CD4-positive, alpha-beta T cell (primary cell): ENCODE results near the gene TM4SF5. TPM values are rescaled to one million over a fixed set of nuclear protein-coding genes. Genes with fewer than 3 reads are reported as not detected.
A peak's percentile ranks its signal among the peaks of the same experiment; 100 is the strongest.

Experiments
- ATAC-seq: fragments of 200-7000 bp; cut with Tn5 transposase; one replicate; pipeline ENCODE4 v1.10.0; 2022; ENCODE audit warnings: mild to moderate bottlenecking; ENCODE audit not compliant: poor library complexity
- CTCF ChIA-PET: fragments of 350-600 bp; sonication (Branson Sonifier 250); formaldehyde crosslinking; loops from one replicate; lab custom pipeline; 2021; ENCODE audit warnings: antibody characterized with exemption, inconsistent platforms; lab: Charles Lee
- POLR2A ChIA-PET: fragments of 350-600 bp; sonication (Branson Sonifier 250); formaldehyde crosslinking; loops from one replicate; lab custom pipeline; 2021; ENCODE audit warnings: antibody characterized with exemption, inconsistent platforms; lab: Charles Lee
- DNase-seq, 14 experiments: peaks; one replicate each; pipeline ENCODE4 v3.0.0-alpha.2; 2013 to 2020; ENCODE audit warnings: mixed read lengths in 2 of 14
- H3K27ac ChIP-seq, 2 donors: one replicate each; pipeline versions ENCODE4 v1.5.1 to v1.7.0; 2013; ENCODE audit warnings: low read length in 2 of 2, low read depth in 1 of 2, mild to moderate bottlenecking in 1 of 2
- H3K27me3 ChIP-seq, 2 experiments: 1 replicate in 1 of 2; 2 replicates in 1 of 2; pipeline versions ENCODE4 v1.6.1 to v1.7.0; 2013; ENCODE audit warnings: low read length in 2 of 2, control low read depth in 1 of 2, mild to moderate bottlenecking in 1 of 2, moderate library complexity in 1 of 2; ENCODE audit not compliant: insufficient read depth in 2 of 2, control insufficient read depth in 1 of 2
- H3K36me3 ChIP-seq: one replicate; pipeline ENCODE4 v1.6.1; 2013; ENCODE audit warnings: low read length, control low read depth; ENCODE audit not compliant: insufficient read depth
- H3K4me1 ChIP-seq: one replicate; pipeline ENCODE4 v1.6.1; 2013; ENCODE audit warnings: low read length, control low read depth; ENCODE audit not compliant: insufficient read depth
- H3K4me3 ChIP-seq: one replicate; pipeline ENCODE4 v1.5.1; 2013; ENCODE audit warnings: mild to moderate bottlenecking, low read length, moderate library complexity
- H3K9me3 ChIP-seq, 2 experiments: 1 replicate in 1 of 2; 2 replicates in 1 of 2; pipeline versions ENCODE4 v1.6.1 to v1.7.0; 2013; ENCODE audit warnings: low read length in 2 of 2, mild to moderate bottlenecking in 2 of 2, control low read depth in 1 of 2, moderate library complexity in 1 of 2; ENCODE audit not compliant: control insufficient read depth in 1 of 2, insufficient read depth in 1 of 2
- H3K27ac Mint-ChIP-seq: one replicate; pipeline ENCODE4 v1.8.0; 2020; ENCODE audit warnings: mixed read lengths
- H3K27me3 Mint-ChIP-seq: one replicate; pipeline ENCODE4 v1.8.0; 2021; ENCODE audit warnings: mixed read lengths
- H3K36me3 Mint-ChIP-seq: one replicate; pipeline ENCODE4 v1.8.0; 2021; ENCODE audit warnings: low read depth, mixed read lengths
- H3K4me1 Mint-ChIP-seq: one replicate; pipeline ENCODE4 v1.8.0; 2021; ENCODE audit warnings: low read depth, mixed read lengths
- H3K4me3 Mint-ChIP-seq: one replicate; pipeline ENCODE4 v1.8.0; 2020; ENCODE audit warnings: mild to moderate bottlenecking, mixed read lengths
- H3K9me3 Mint-ChIP-seq: one replicate; pipeline ENCODE4 v1.8.0; 2020; ENCODE audit warnings: mixed read lengths
- intact Hi-C, 2 experiments: fragments of 100-400 bp; cut with DNase I in 1 of 2; cut with micrococcal nuclease in 1 of 2; formaldehyde crosslinking; loops; one replicate each; pipeline versions ENCODE4 v1.15.1 to v1.9.0; 2023 to 2025; cut with DNase I, micrococcal nuclease
- total RNA-seq, 174 experiments: library from RNA in 2 of 174; stranded (reverse) in 2 of 174; gene quantifications; one replicate each; pipeline ENCODE4 v1.2.3 and lab custom pipeline; 2021 to 2026
- TF ChIP-seq, protein P1 (sequence below): fragments of 200-600 bp; IDR thresholded peaks from one replicate; pipeline ENCODE4 v1.8.0; 2022; ENCODE audit warnings: antibody characterized with exemption, mild to moderate bottlenecking

Gene TM4SF5
- total RNA-seq, 2 experiments from 2014 or later = not detected

DNA sequence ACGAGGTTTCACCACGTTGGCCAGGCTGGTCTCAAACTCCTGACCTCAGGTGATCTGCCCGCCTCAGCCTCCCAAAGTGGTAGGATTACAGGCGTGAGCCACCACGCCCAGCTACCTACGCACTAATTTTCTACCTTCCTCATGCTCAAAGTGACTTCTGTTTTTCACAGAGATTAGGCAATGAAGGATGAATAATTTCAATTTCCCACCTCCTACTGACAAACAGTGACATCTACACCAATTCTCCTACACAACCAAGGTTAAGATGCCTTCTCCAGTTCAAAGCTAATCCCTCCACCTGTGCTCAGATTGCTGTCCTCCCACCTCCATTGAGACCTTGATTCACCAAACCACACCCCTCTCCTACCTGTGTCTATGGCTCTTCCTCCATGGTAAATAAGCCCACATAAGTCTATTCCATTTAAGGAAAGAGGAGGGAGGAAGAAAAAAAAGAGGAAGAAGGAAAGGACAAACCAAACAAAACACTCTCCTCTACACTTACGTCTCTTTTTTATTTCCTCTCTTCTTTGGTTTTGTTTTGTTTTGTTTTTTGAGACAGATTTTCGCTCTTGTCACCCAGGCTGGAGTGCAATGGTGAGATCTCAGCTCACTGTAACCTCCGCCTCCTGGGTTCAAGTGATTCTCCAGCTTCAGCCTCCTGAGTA is 45.9 kb upstream of the TM4SF5 start:
- DNase-seq (no peak), ATAC-seq (no peak)
- Histone ChIP-seq H3K4me1 (peaks cover 9% of the 10 kb centered on the region), H3K27ac (no peak overlapping the region), H3K9me3 (no peaks in the 10 kb centered on the region), H3K4me3 (no peak overlapping the region), H3K36me3 (peaks cover 8% of the 10 kb centered on the region), H3K27me3 (no peaks in the 10 kb centered on the region)
- peaks cover 11% of the 10 kb centered on the region for H3K4me1 Mint-ChIP-seq
- intact Hi-C loops = no loop called here
- no peaks in the 10 kb centered on the region for H3K27me3 Mint-ChIP-seq
- CTCF ChIA-PET = no interaction called here
- TF ChIP-seq, protein P1, sequence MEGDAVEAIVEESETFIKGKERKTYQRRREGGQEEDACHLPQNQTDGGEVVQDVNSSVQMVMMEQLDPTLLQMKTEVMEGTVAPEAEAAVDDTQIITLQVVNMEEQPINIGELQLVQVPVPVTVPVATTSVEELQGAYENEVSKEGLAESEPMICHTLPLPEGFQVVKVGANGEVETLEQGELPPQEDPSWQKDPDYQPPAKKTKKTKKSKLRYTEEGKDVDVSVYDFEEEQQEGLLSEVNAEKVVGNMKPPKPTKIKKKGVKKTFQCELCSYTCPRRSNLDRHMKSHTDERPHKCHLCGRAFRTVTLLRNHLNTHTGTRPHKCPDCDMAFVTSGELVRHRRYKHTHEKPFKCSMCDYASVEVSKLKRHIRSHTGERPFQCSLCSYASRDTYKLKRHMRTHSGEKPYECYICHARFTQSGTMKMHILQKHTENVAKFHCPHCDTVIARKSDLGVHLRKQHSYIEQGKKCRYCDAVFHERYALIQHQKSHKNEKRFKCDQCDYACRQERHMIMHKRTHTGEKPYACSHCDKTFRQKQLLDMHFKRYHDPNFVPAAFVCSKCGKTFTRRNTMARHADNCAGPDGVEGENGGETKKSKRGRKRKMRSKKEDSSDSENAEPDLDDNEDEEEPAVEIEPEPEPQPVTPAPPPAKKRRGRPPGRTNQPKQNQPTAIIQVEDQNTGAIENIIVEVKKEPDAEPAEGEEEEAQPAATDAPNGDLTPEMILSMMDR = no peak
- H3K36me3 Mint-ChIP-seq = peaks cover 13% of the 10 kb centered on the region
- H3K27ac Mint-ChIP-seq = no peak overlapping the region
- H3K4me3 Mint-ChIP-seq = no peak overlapping the region
- no peaks in the 10 kb centered on the region for H3K9me3 Mint-ChIP-seq
- POLR2A ChIA-PET = interaction anchor here (1.1 to 1.3 kb wide), 2 partner anchors 11 to 70 kb away, joined by 3 read pairs; partner anchors contain the start of gene PSMB6

DNA sequence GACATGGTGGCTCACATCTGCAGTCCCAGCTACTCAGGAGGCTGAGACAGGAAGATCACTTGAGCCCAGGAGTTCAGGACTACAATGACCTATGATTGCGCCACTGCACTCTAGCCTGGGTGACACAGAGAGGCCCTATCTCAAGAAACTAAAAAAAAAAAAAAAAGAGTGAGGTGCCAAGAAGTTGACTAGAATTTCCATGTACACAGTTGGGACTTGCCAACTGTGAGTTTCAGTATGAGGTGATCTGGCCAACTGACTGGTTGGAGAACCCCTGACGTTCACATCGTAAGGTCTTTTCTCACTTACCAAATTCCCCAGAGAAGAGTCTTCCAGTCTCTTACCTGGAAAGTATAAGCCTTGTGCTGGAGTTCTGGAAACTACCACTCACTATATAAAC is 43.6 kb upstream of the TM4SF5 start:
- H3K27me3 Mint-ChIP-seq = no peaks in the 10 kb centered on the region
- DNase-seq (peak in 2 of 14 experiments; percentile 32 to 51), ATAC-seq (no peak)
- Histone ChIP-seq H3K4me3 (no peak overlapping the region), H3K27me3 (no peaks in the 10 kb centered on the region), H3K4me1 (peaks cover 24% of the 10 kb centered on the region), H3K9me3 (no peaks in the 10 kb centered on the region), H3K36me3 (no peaks in the 10 kb centered on the region), H3K27ac (no peak overlapping the region)
- CTCF ChIA-PET = interaction anchor here (1.9 kb wide), 1 partner anchor 62 kb away, joined by 5 read pairs; no protein-coding TSS in a partner anchor
- H3K4me1 Mint-ChIP-seq = peaks cover 16% of the 10 kb centered on the region
- no peaks in the 10 kb centered on the region for H3K9me3 Mint-ChIP-seq
- POLR2A ChIA-PET = interaction anchor here (1.5 kb wide), 1 partner anchor 17 kb away, joined by 4 read pairs; no protein-coding TSS in a partner anchor
- H3K4me3 Mint-ChIP-seq = no peak overlapping the region
- TF ChIP-seq, protein P1 = no peak
- peaks cover 4% of the 10 kb centered on the region for H3K36me3 Mint-ChIP-seq
- no peak overlapping the region for H3K27ac Mint-ChIP-seq
- intact Hi-C loops = no loop called here

DNA sequence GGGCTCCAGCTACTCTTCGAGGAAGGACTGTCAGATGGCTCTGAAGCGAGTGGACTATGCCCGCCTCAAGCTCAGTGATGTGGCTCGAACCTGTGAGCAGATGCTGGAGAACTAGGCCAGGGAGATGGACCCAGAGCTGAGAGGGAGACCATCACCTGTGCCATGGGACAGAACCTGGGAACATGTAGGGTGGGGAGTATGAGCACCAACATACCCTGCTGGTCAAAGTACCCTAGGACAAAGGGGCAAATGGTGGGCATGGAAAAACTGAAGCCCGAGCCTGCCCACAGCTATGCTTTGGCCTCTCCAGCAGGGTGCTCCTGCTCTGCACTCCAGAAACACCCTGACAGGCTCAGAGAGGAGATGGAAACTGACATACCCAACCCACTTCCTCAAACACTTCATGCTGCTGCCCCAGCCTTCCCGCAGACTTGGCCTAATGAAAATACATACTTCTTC is 38.6 kb upstream of the TM4SF5 start:
- POLR2A ChIA-PET = interaction anchor here (1.1 kb wide), 1 partner anchor 22 kb away, joined by 5 read pairs; the partner anchor contains the start of gene ARRB2
- H3K36me3 Mint-ChIP-seq = peaks cover 7% of the 10 kb centered on the region
- H3K4me3 Mint-ChIP-seq = peak overlapping the region; percentile 1

More for the DNA sequence above, 38.6 kb upstream of the TM4SF5 start:
- ATAC-seq (no peak), DNase-seq (peak in 3 of 14 experiments; percentile 42 to 68 (median 55))
- intact Hi-C loops = loop anchor here in 1 of 2 experiments (2.0 to 5.0 kb wide), 2 partner anchors 54 to 156 kb away; partner anchors contain the start of genes GLTPD2 and VMO1
- Mint-ChIP-seq H3K4me1 (peaks cover 24% of the 10 kb centered on the region), H3K9me3 (no peaks in the 10 kb centered on the region), H3K27ac (peak overlapping the region; percentile 5), H3K27me3 (no peaks in the 10 kb centered on the region)
- Histone ChIP-seq H3K36me3 (no peaks in the 10 kb centered on the region), H3K9me3 (no peaks in the 10 kb centered on the region), H3K4me1 (peaks cover 29% of the 10 kb centered on the region), H3K4me3 (no peak overlapping the region), H3K27ac (no peak overlapping the region), H3K27me3 (no peaks in the 10 kb centered on the region)
- TF ChIP-seq, protein P1 = no peak
- CTCF ChIA-PET = interaction anchor here (1.5 to 2.9 kb wide), 2 partner anchors 23 to 57 kb away, joined by 3 to 15 read pairs; partner anchors contain the start of gene ARRB2
